ENCODE data around the gene RTN4RL2.

Gene RTN4RL2

DNA sequence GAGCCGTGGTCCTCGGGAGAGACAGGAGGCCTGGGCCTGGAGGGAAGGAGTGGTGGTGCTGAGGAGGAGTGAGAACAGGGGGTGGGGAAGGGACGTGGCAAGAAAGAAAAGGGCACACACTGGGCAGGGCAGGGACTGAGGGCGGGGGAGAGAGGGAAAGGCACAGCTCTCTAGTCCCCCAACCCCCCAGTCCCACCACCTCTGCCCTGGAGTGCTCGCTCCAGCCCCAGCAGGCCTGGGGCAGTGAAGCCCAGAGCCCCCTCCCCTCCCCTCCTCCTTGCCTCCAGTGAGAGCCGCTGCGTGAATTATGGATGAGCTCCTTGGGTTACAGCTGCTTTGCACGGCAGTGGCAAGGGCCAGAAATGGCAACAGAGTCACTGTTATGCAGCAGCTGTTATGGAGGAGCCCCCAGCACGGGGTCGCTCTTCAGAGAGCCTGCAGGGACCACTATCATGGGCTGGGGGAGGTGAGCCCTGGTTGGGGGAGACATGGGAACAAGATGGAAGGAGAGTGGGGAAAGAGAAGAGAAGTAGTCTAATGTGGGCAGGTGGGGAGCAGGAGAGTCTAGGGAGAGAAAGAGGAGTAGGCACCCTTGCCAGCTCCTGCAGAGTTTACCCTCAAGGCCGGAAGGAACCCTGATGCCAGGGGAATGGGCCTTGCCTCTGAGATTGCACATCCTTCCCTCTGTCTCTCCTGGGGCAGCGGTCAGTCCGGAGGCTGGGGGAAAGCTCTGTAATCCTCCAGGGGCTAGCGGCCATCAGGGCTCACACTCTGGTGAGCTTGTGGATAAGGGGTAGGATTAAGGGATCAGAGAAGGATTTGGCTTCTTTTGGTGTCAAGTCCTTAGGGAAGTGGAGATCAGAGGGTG lies 3.6 kb downstream of the RTN4RL2 start:
- no peak for DNase-seq

DNA sequence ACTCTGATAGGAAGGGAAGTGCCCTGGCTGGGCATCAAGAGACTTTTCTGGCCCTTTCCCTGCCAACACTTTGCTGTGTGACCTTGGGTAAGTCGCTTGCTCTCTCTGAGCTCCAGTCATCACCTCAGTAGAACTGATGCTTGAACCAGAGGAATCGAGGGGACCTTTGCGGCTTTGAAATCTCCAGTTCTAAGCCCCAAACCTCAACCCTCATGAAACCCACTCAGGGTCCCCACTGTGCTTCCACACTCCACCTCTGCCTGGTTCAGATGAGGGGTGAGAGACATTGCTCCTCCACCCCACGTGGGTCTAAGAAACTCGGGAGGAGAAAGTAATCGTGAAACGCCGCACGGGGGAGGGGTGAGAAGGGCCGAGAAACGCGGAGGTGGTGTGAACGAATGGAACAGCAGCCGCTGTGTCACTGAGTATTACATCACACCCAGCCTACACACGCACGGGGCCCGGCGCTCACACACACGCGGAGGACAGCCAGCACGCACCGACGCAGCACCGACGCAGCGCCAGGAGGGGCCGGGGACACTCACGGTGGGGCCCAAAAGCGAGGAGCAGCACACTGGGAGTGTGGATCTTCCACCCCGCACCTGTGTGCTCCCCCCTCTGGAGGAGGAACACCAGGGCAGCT lies 4.3 kb downstream of the RTN4RL2 start:
- no peak for DNase-seq

DNA sequence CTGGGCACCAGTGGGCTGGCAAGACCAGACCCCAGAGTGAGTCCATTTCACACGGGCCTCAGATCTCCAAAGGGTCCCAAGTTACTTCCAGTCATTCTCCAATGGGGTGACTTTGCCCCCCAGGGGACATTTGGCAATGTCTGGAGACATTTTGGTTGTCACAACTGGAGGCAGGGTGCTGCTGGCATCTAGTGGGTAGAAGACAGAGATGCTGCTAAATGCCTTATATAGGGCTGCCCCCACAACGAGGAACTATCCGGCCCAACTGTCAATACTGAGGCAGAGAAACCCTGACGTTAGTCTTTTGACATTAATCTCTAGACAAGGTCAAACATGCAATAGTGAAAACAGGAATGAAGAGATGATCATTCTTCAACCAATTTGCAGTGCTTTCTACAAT lies 6.4 kb downstream of the RTN4RL2 start:
- no peak for DNase-seq

- no peak for DNase-seq
Measured at GRCh38 chr11:57467508-57468157, 7.3 kb downstream of the RTN4RL2 start.

GRCh38 chr11:57468276-57468675 lies 7.9 kb downstream of the RTN4RL2 start:
- DNase-seq: no peak

- no peak for DNase-seq
Measured at GRCh38 chr11:57469268-57469667, 8.9 kb downstream of the RTN4RL2 start.

DNA sequence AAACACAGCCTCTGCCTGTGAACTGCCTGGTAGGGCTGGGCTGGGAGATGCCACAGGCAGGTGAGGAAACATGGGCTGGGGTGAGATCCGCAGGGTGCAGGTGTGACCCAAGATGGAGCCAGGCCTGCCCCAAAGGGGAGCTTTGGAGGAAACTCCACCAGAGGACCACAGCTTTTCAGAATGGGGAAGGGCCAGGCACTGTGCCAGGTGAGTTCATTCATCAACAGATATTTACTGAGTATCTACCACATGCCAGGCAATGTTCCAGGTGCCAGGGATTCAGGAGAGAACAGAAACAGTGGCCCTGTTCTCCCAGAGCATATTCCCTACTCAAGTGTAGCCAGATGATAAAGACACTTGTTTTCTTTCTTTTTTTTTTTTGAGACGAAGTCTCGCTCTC lies 11.2 kb downstream of the RTN4RL2 start:
- no peak for DNase-seq

DNA sequence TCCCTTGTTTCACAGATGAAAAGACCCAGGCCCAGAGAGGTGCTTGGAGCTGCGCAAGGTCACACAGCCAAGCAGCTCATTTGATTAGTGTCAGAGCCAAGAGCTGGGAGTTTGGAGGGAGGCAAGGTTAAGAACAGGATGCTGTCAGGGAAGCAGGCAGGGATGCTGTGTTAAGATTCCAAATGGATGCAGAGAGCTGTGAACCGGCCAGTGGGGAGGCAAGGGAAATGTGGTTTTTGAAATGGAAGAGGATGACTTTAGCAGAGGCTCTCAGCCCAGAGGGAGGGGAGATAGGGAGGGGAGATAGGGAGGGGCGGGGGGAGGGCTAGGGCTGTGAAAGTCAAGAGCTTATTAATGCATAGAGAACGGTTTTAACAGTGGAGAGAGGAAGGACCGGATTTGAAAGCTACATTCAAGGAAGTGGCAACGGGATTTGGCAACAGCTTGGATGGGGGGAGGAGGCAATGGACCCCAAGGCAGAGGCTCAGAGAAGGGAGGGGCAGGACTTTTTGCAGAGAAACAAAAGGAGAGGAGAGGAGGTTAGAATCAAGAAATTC lies 13.0 kb downstream of the RTN4RL2 start:
- no peak for DNase-seq

DNA sequence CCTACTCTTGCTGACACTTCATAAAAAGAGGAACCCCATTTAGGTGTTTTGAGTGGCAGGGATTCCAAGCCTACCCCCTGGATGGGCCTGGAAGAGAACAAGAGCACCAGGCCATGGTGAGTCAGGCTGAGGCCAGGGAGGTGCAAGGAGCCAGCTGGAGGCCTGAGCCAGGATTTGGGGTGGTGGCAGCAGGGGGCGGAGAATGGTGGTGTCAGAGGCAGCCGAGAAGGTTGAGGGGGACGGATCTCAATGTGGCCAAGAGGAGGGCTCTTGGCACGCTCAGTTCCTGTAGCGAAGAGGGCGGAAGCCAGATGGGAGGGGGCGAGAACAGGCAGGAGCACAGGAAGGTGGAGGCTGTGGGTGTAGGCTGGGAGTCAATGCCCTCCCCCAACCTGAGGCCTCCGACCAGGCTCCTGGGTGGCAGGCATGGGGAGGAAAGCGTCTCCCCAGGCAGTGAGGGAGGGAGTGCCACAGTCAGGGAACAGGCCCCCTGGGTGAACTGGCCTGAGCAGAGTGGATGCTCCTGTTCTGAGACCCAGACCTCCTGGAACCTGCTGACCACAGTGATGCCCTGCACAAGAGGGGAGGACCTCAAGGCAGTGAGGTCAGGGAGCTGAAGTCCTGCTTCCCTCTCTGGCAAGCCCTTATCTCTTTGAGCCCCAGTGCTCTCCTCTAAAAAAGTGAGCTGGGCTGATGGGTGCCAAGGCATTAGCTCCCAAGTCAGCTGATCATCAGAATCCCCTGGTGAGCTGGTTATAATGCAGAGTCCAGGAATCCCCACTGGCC lies 13.9 kb downstream of the RTN4RL2 start:
- DNase-seq: peak; percentile 72

DNA sequence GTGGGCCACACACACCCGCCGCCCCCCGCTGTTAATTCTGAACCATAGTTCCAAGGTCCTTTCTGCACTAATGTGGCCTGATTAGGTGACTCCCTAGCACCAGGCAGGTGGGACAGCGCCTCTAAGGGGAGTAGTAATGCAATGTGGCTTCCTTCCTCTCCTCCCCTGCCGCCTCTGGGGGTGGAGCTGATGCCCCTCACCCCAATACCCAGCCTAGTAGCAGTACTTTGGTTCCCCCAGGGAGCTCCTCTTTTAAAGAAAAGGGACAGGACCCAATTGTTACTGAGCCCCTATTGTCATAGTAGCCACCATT lies 14.4 kb downstream of the RTN4RL2 start:
- no peak for DNase-seq

DNA sequence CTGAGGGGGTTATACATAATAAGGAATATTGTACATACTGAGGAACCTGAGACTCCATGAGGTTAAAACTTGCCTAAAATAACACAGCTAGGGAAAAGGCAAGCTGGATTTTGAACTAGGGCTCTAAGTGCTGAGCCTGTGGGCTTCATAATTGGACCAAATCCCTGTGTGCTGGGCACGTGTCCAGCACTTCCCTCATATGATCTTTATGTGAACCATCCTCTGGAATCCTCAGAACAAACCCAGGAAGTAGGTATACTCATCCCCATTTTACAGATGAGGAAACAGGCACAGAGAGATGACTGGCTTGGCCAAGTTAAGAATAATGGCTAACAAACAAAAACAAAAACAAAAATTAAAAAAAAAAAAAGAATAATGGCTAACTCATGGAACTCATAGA lies 14.9 kb downstream of the RTN4RL2 start:
- no peak for DNase-seq

GRCh38 chr11:57475671-57476046 lies 15.3 kb downstream of the RTN4RL2 start:
- DNase-seq: no peak

DNA sequence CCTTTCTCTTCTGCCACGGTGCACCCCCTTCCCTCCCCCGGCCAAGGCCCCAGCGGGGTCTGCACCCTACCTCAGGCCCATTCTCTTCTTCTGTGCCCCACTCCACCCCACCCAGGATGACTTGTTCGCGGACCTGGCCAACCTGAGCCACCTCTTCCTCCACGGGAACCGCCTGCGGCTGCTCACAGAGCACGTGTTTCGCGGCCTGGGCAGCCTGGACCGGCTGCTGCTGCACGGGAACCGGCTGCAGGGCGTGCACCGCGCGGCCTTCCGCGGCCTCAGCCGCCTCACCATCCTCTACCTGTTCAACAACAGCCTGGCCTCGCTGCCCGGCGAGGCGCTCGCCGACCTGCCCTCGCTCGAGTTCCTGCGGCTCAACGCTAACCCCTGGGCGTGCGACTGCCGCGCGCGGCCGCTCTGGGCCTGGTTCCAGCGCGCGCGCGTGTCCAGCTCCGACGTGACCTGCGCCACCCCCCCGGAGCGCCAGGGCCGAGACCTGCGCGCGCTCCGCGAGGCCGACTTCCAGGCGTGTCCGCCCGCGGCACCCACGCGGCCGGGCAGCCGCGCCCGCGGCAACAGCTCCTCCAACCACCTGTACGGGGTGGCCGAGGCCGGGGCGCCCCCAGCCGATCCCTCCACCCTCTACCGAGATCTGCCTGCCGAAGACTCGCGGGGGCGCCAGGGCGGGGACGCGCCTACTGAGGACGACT lies 15.9 kb downstream of the RTN4RL2 start:
- DNase-seq: peak; percentile 83

DNA sequence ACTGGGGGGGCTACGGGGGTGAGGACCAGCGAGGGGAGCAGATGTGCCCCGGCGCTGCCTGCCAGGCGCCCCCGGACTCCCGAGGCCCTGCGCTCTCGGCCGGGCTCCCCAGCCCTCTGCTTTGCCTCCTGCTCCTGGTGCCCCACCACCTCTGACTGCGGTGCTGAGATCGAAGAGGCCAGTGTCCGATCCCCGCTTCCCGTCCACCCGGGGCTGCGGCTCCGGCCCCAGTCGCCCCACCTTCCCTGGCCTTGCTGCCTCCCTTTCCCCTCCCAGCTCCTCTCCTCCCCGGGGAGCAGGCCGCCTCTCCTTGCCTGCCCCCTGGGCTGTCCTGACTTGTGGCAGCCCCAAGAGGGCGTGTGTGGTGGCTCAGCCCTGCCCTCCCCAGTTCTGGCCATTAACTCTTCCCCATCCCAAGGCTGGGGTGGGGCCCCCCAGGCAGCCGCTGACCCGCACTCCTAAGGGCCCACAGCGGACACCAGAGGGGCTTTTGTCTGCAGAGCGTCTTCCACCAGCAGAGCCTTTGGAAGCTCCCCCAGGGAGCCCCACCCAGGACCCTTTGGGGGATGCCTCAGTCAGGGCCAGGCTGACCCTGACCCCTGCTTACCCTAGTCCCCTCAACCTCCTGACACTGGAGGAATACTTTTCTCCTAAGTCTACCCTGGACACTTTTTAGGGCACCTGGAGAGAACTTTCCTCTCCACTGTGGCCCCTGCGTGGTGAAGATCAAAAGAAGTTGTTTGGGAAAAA lies 16.6 kb downstream of the RTN4RL2 start:
- DNase-seq: peak; percentile 82

GRCh38 chr11:57477507-57478189 lies 17.3 kb downstream of the RTN4RL2 start:
- no peak for DNase-seq

GRCh38 chr11:57479021-57479663 lies 18.8 kb downstream of the RTN4RL2 start:
- no peak for DNase-seq

GRCh38 chr11:57479911-57480310 lies 19.6 kb downstream of the RTN4RL2 start:
- no peak for DNase-seq

DNA sequence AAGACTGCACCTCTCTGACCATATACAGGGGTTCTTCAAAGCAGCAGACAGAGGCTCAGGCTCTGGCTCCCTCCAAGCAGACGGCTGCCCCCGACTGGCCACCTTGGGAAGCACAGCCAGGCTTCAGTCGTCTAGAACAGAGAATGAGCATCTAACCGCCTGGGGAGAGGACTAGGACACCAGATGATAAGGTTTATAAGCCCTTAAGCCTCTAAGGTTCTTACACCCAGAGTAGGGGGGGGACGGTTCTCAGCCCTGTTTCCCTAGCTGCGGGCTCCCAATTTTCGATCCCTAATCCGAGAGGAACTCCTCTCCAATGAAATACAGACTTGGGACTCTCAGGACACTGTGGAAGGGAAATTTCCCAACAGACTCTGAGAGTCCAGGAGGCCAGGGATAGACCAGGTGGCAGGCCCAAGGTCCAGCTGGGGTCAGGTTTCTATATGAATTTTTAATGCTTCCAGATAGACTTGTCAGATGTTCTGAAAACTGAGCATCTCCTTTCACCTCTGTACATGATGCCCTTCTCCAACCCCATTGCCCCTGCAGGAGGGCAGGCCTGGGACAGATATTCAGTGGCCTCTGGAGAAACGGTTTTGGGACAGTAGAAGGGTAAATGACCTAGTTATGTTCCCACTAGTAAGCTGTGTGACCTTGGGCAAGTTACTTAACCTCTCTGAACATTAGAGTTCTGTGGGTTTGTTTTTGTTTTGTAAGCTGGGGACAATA lies 20.2 kb downstream of the RTN4RL2 start:
- peak; percentile 88 for DNase-seq

DNA sequence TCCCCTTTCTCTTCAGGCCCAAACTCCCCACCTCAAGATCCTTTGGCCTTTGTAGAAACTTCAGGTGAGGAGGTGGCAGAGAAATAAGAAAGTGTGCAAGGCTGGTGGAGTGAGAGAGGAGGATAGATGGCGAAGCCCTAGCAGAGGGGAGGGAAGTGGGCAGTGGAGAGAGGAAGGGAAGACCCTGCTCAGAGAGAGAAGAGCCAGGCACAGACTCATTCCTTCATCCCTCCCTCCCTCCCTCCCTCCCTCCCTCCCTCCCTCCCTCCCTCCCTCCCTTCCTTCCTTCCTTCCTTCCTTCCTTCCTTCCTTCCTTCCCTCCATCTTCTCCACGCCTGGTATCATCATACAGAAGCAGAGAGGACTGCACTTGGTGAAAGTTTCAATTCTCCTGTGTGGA lies 21.0 kb downstream of the RTN4RL2 start:
- DNase-seq: no peak

Measured in activated CD8-positive, alpha-beta memory T cell treated with anti-CD3 and anti-CD28 coated beads for 24 hours (primary cell).